ENCODE measurements around the gene HECTD3. TPM values are rescaled to one million over a fixed set of nuclear protein-coding genes. Genes with fewer than 3 reads are reported as not detected.

Gene HECTD3
- total and polyA plus RNA-seq, 9 of the 15 experiments (the other 6 are each of a cell fraction or from before 2014, with no cell fraction given), result 6.3 to 50.8 (median 18.9) TPM

DNA sequence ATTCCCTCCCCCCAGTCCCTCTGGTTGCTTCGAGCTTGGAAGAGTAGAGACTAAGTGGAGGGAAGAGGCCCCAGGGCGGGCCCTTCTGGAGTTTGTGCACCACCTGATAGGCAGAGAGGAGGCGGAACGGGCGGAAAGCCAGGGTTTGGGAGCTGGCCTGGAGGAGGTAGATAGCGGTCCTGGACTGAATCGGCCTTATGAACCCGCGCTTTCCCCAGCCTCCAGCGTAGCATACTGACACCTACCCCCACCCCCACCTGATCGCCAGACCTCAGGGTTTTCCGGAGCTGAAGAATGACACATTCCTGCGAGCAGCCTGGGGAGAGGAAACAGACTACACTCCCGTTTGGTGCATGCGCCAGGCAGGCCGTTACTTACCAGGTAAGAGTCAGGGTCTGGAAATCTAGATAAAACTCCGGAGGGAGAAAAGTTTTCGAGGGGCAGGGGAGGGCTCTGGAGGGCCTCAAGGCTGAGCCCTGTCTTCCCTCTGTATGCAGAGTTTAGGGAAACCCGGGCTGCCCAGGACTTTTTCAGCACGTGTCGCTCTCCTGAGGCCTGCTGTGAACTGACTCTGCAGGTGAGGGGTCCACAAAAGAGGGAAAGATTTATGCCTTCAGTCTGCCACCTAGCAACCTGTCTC is 1.6 kb upstream of the HECTD3 start (continued):
- TF ChIP-seq, protein P1, sequence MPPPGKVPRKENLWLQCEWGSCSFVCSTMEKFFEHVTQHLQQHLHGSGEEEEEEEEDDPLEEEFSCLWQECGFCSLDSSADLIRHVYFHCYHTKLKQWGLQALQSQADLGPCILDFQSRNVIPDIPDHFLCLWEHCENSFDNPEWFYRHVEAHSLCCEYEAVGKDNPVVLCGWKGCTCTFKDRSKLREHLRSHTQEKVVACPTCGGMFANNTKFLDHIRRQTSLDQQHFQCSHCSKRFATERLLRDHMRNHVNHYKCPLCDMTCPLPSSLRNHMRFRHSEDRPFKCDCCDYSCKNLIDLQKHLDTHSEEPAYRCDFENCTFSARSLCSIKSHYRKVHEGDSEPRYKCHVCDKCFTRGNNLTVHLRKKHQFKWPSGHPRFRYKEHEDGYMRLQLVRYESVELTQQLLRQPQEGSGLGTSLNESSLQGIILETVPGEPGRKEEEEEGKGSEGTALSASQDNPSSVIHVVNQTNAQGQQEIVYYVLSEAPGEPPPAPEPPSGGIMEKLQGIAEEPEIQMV (tag; conservative IDR thresholded peaks at IDR 0.05; ENCODE audit: low read depth), result no peak
- TF ChIP-seq ZBTB5 (IDR thresholded peaks at IDR 0.05), result no peak
- TF ChIP-seq ZNF408 (CRISPR knock-in tag; IDR thresholded peaks at IDR 0.05; ENCODE audit: low read depth), result no peak
- peak; percentile 96 for TF ChIP-seq EGR1 (conservative IDR thresholded peaks at IDR 0.05)
- no peak for TF ChIP-seq TAF9B (IDR thresholded peaks at IDR 0.05; ENCODE audit: partially characterized antibody)
- TF ChIP-seq PPARD (CRISPR knock-in tag; IDR thresholded peaks at IDR 0.05), result no peak
- TF ChIP-seq MXI1 (IDR thresholded peaks at IDR 0.05; ENCODE audit: low read depth, low read length), result peak; percentile 80; the same call in 1 of the 2 replicates
- no peak for TF ChIP-seq SRSF9 (IDR thresholded peaks at IDR 0.05; ENCODE audit: borderline replicate concordance, low read depth, low read length)
- TF ChIP-seq CEBPZ (IDR thresholded peaks at IDR 0.05; ENCODE audit: borderline replicate concordance, low read depth, low read length), result no peak
- TF ChIP-seq, protein P2, sequence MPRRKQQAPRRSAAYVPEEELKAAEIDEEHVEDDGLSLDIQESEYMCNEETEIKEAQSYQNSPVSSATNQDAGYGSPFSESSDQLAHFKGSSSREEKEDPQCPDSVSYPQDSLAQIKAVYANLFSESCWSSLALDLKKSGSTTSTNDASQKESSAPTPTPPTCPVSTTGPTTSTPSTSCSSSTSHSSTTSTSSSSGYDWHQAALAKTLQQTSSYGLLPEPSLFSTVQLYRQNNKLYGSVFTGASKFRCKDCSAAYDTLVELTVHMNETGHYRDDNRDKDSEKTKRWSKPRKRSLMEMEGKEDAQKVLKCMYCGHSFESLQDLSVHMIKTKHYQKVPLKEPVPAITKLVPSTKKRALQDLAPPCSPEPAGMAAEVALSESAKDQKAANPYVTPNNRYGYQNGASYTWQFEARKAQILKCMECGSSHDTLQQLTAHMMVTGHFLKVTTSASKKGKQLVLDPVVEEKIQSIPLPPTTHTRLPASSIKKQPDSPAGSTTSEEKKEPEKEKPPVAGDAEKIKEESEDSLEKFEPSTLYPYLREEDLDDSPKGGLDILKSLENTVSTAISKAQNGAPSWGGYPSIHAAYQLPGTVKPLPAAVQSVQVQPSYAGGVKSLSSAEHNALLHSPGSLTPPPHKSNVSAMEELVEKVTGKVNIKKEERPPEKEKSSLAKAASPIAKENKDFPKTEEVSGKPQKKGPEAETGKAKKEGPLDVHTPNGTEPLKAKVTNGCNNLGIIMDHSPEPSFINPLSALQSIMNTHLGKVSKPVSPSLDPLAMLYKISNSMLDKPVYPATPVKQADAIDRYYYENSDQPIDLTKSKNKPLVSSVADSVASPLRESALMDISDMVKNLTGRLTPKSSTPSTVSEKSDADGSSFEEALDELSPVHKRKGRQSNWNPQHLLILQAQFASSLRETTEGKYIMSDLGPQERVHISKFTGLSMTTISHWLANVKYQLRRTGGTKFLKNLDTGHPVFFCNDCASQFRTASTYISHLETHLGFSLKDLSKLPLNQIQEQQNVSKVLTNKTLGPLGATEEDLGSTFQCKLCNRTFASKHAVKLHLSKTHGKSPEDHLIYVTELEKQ (CRISPR knock-in tag; IDR thresholded peaks at IDR 0.05), result no peak
- TF ChIP-seq CSDE1 (IDR thresholded peaks at IDR 0.05), result no peak
- no peak for TF ChIP-seq ZNF316 (IDR thresholded peaks at IDR 0.05)
- TF ChIP-seq, protein P3, sequence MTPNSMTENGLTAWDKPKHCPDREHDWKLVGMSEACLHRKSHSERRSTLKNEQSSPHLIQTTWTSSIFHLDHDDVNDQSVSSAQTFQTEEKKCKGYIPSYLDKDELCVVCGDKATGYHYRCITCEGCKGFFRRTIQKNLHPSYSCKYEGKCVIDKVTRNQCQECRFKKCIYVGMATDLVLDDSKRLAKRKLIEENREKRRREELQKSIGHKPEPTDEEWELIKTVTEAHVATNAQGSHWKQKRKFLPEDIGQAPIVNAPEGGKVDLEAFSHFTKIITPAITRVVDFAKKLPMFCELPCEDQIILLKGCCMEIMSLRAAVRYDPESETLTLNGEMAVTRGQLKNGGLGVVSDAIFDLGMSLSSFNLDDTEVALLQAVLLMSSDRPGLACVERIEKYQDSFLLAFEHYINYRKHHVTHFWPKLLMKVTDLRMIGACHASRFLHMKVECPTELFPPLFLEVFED (CRISPR knock-in tag; conservative IDR thresholded peaks at IDR 0.05), result no peak; the same call in 1 of the 2 replicates
- peak; percentile 12 for TF ChIP-seq ZNF431 (CRISPR knock-in tag; IDR thresholded peaks at IDR 0.05)
- TF ChIP-seq ZNF232 (CRISPR knock-in tag; IDR thresholded peaks at IDR 0.05), result no peak
- TF ChIP-seq TGIF2 (CRISPR knock-in tag; IDR thresholded peaks at IDR 0.05), result no peak; the same call in 1 of the 2 replicates
